Brain pericyte (primary cell): ENCODE measurements around the gene NDN.

Experiments used
- DNase-seq: peaks from one replicate; pipeline ENCODE4 v3.0.0-alpha.2; 2012; ENCODE audit warnings: low read depth, low spot score

The NDN gene

GRCh38 chr15:23642413-23643044 lies 44.6 kb downstream of the NDN start:
- DNase-seq, result no peak
